GM19025 (cell line): Measurements from ENCODE around the gene SCN1B.
"Not testable (repeated sequence)": the region's sequence is repeated elsewhere in the genome, so short reads cannot be mapped to it uniquely, and the experiment has no call there.

Source experiments
- ATAC-seq: cut with Tn5 transposase; IDR thresholded peaks from one replicate; pipeline ENCODE4 v1.9.1; 2021; ENCODE audit warnings: mild to moderate bottlenecking, low read depth, moderate library complexity; ENCODE audit not compliant: unreplicated experiment

The SCN1B gene

GRCh38 chr19:35034005-35034502 lies 3.8 kb downstream of the SCN1B start:
- no peak for ATAC-seq

GRCh38 chr19:35034588-35035382 lies 4.5 kb downstream of the SCN1B start:
- no peak for ATAC-seq

GRCh38 chr19:35037716-35038622 lies 7.7 kb downstream of the SCN1B start:
- no peak for ATAC-seq

- ATAC-seq = no peak
These were observed 8.6 kb downstream of the SCN1B start for GRCh38 chr19:35038623-35039512.

- ATAC-seq = no peak
These were observed 9.9 kb downstream of the SCN1B start for GRCh38 chr19:35039881-35040825.

GRCh38 chr19:35040826-35041547 lies 10.7 kb downstream of the SCN1B start:
- ATAC-seq = no peak

GRCh38 chr19:35041548-35042055 lies 11.3 kb downstream of the SCN1B start, which contains the start of gene HPN:
Gene HPN, plus strand, starts transcription at chr19:35041721. Its CDS starts 786 bp downstream, at chr19:35042507.
- ATAC-seq = no peak

GRCh38 chr19:35042056-35042730 lies 11.9 kb downstream of the SCN1B start:
- no peak for ATAC-seq

GRCh38 chr19:35042954-35043604 lies 12.8 kb downstream of the SCN1B start:
- ATAC-seq = no peak

GRCh38 chr19:35043906-35044305 lies 13.6 kb downstream of the SCN1B start:
- no peak for ATAC-seq

- ATAC-seq = no peak
These were observed 14.2 kb downstream of the SCN1B start for GRCh38 chr19:35044317-35045117.

- ATAC-seq = peak; percentile 67
These were observed 15.5 kb downstream of the SCN1B start for GRCh38 chr19:35045667-35046300.

GRCh38 chr19:35046461-35046860 lies 16.2 kb downstream of the SCN1B start:
- no peak for ATAC-seq

- ATAC-seq = no peak
These were observed 18.7 kb downstream of the SCN1B start for GRCh38 chr19:35048911-35049411.

- no peak for ATAC-seq
These were observed 19.2 kb downstream of the SCN1B start for GRCh38 chr19:35049456-35049855.

- not testable (repeated sequence) for ATAC-seq
These were observed 20.4 kb downstream of the SCN1B start for GRCh38 chr19:35050662-35051061.
